Gastroesophageal sphincter (tissue), 4 donors: ENCODE results near the gene GHRL. TPM values are rescaled to one million over a fixed set of nuclear protein-coding genes. Genes with fewer than 3 reads are reported as not detected.

Experiments
- ATAC-seq: fragments of 150-250 bp; one replicate; pipeline ENCODE4 v1.9.1; 2016; ENCODE audit warnings: mild to moderate bottlenecking, moderate library complexity
- H3K27ac ChIP-seq, 4 donors: fragments of 200-600 bp; sonication (generic) in 3 of 4; 1 replicate in 3 of 4; 2 replicates in 1 of 4; pipeline ENCODE4 v1.5.1; 2016 to 2019
- H3K27me3 ChIP-seq: fragments of 200-600 bp; sonication (generic); one replicate; pipeline ENCODE4 v1.5.1; 2019
- H3K36me3 ChIP-seq, 2 donors: fragments of 200-600 bp; sonication (generic); one replicate each; pipeline ENCODE4 v1.5.1; 2019; ENCODE audit warnings: control low read depth in 1 of 2
- H3K4me1 ChIP-seq, 3 donors: fragments of 200-600 bp; sonication (generic); 1 replicate in 2 of 3; 2 replicates in 1 of 3; pipeline ENCODE4 v1.5.1; 2016 to 2019; ENCODE audit warnings: control low read depth in 2 of 3
- H3K4me3 ChIP-seq, 2 donors: fragments of 200-600 bp; sonication (generic); one replicate each; pipeline ENCODE4 v1.5.1; 2019; ENCODE audit warnings: mild to moderate bottlenecking in 1 of 2, moderate library complexity in 1 of 2
- H3K9me3 ChIP-seq, 3 donors: fragments of 200-600 bp; sonication (generic); one replicate each; pipeline ENCODE4 v1.5.1; 2017 to 2019; ENCODE audit warnings: control low read depth in 2 of 3
- EP300 ChIP-seq: sonication (generic); formaldehyde crosslinking; IDR thresholded peaks from one replicate; pipeline ENCODE4 v1.6.1; 2017; ENCODE audit warnings: antibody characterized with exemption, mild to moderate bottlenecking
- POLR2A ChIP-seq, 2 donors: fragments of 450-650 bp; IDR thresholded peaks; one replicate each; pipeline ENCODE4 v1.6.1; 2017; ENCODE audit warnings: antibody characterized with exemption in 2 of 2, mild to moderate bottlenecking in 2 of 2, moderate library complexity in 1 of 2
- POLR2AphosphoS5 ChIP-seq: sonication (generic); formaldehyde crosslinking; IDR thresholded peaks from one replicate; pipeline ENCODE4 v1.6.1; 2017; ENCODE audit warnings: antibody characterized with exemption
- WGBS, 2 donors: methylation state at CpG; one replicate each; pipeline ENCODE4 v1.1.5; 2018; ENCODE audit warnings: low coverage in 1 of 2; 5-methylcytosine and 5-hydroxymethylcytosine counted together
- total RNA-seq, 4 donors: library from RNA; depleted of rRNA; stranded (reverse); fragments of >200 nt; gene quantifications; one replicate each; pipeline ENCODE4 v1.1.0, GENCODE V29; 2016
- TF ChIP-seq, protein P1 (sequence below), 4 experiments: fragments of 200-600 bp in 2 of 4; fragments of 450-650 bp in 2 of 4; sonication (generic) in 1 of 4; IDR thresholded peaks; one replicate each; pipeline ENCODE4 v1.5.1; 2017 to 2019; ENCODE audit warnings: antibody characterized with exemption in 4 of 4, mild to moderate bottlenecking in 2 of 4, moderate library complexity in 2 of 4

Gene GHRL
- total RNA-seq, 4 donors from 2014 or later = 0.47 to 3.2 TPM; not detected in 2

DNA sequence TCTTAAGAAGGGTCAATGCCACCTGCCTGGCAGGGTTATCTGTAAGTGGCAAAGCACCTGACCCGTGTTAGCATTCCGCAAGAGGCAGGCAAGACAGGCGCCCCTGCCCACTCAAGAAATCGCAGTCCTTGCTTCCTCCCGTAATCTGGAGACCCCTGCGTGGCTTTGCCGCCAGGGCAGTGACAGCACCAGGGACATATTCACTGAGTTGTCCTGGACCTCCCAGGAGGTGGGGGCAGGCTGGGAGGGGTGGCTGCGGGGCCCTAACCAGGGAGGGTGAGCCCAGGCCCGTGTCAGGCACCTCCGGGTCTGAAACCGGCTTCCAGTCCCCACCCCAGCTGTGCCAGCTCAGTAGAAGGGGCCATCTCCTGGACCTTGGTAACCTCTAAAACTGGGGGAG lies 44.0 kb upstream of the GHRL start:
- H3K27ac ChIP-seq = no peak overlapping the region
- H3K27me3 ChIP-seq = peaks cover 20% of the 10 kb centered on the region
- WGBS, 2 donors = 66% methylated on average over 3 of the region's 11 CpGs; no CpG with 5 or more reads in 1 of the 2 donors
- TF ChIP-seq, protein P1, sequence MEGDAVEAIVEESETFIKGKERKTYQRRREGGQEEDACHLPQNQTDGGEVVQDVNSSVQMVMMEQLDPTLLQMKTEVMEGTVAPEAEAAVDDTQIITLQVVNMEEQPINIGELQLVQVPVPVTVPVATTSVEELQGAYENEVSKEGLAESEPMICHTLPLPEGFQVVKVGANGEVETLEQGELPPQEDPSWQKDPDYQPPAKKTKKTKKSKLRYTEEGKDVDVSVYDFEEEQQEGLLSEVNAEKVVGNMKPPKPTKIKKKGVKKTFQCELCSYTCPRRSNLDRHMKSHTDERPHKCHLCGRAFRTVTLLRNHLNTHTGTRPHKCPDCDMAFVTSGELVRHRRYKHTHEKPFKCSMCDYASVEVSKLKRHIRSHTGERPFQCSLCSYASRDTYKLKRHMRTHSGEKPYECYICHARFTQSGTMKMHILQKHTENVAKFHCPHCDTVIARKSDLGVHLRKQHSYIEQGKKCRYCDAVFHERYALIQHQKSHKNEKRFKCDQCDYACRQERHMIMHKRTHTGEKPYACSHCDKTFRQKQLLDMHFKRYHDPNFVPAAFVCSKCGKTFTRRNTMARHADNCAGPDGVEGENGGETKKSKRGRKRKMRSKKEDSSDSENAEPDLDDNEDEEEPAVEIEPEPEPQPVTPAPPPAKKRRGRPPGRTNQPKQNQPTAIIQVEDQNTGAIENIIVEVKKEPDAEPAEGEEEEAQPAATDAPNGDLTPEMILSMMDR (IDR thresholded peaks at IDR 0.05) = no peak
- no peak for TF ChIP-seq EP300
- TF ChIP-seq POLR2AphosphoS5 = no peak
- TF ChIP-seq POLR2A (IDR thresholded peaks at IDR 0.05) = no peak
- ATAC-seq = no peak
- H3K36me3 ChIP-seq = no peaks in the 10 kb centered on the region
- no peak overlapping the region for H3K4me3 ChIP-seq
- H3K9me3 ChIP-seq = no peaks in the 10 kb centered on the region
- H3K4me1 ChIP-seq = no peaks in the 10 kb centered on the region

DNA sequence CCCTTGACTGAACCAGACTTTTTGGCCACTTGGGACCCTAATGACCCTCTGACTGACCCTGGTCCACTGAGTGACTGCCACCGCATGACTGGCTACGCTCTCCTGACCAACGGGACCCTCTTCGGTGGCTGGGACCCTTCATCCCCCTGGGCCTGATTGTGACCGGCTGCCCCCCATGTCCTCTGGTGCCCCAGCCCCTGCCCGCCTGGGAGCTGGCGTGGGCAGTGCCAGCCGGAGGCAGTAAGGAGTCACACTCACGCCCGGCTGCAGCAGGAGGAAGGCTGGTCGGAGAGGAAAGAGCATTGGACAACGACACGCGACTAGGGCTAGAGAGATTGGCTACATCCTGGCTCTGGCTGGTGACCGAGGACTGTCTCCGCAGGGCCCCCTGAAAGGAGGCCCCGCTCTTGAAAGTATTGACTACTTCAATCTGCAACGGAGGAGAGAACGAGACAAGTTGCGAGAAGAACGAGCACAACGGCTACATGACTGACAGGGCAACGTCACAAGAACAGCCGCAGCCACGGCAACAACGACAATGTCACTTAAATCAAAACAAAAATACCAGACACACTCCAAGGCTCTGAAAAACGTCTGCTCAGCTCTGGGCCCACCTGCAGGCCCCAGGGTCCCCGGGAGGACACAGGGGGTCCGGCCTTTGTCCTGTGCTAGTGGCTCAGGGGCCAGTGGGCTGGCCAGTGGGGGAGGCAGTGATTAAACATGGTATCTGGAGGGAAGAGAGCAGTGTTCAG lies 43.3 kb upstream of the GHRL start:
- H3K9me3 ChIP-seq = no peaks in the 10 kb centered on the region
- TF ChIP-seq, protein P1 (IDR thresholded peaks at IDR 0.05) = no peak
- no peak for TF ChIP-seq POLR2A (IDR thresholded peaks at IDR 0.05)
- no peak for TF ChIP-seq POLR2AphosphoS5
- TF ChIP-seq EP300 = no peak

GRCh38 chr3:10335190-10335738 lies 42.5 kb upstream of the GHRL start:
- Histone ChIP-seq H3K9me3 (no peaks in the 10 kb centered on the region), H3K4me1 (no peaks in the 10 kb centered on the region), H3K27me3 (peaks cover 31% of the 10 kb centered on the region), H3K4me3 (no peak overlapping the region), H3K27ac (no peak overlapping the region), H3K36me3 (no peaks in the 10 kb centered on the region)
- no peak for ATAC-seq
- TF ChIP-seq, protein P1 (IDR thresholded peaks at IDR 0.05) = no peak
- TF ChIP-seq POLR2A (IDR thresholded peaks at IDR 0.05) = no peak
- TF ChIP-seq POLR2AphosphoS5 = no peak
- no peak for TF ChIP-seq EP300
- WGBS, 2 donors = 60 to 82% methylated on average over 1 to 2 of the region's 4 CpGs

More for the DNA sequence above, 43.3 kb upstream of the GHRL start:
- H3K27me3 ChIP-seq = peaks cover 23% of the 10 kb centered on the region
- no peaks in the 10 kb centered on the region for H3K36me3 ChIP-seq
- 80 to 83% methylated on average over 4 to 16 of the region's 29 CpGs for WGBS, 2 donors
- H3K27ac ChIP-seq = no peak overlapping the region
- H3K4me3 ChIP-seq = no peak overlapping the region
- H3K4me1 ChIP-seq = no peaks in the 10 kb centered on the region
- ATAC-seq = no peak

DNA sequence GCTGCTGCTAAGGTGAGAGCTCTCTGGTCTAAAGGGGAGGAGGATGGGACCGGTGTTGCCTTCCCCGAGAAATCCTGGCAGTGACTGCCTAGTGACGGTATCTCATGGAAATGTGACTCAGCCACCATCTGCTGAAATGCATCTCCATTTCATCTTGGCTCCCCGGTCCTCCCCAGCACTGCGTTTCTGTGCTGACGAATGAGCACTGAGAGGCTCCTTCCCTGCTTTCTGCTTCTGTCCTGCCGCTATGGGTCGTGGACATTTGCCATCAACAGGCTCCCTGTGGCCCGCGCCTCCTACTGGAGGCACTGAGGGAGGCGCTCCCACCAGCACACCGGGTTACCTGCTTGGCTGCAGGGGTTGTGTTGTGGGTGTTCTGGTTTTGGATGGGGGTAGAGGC lies 41.7 kb upstream of the GHRL start:
- ATAC-seq = no peak
- WGBS, 2 donors = 49 to 80% methylated on average over 3 to 5 of the region's 12 CpGs
- H3K4me1 ChIP-seq = no peaks in the 10 kb centered on the region
- H3K4me3 ChIP-seq = no peak overlapping the region
- H3K36me3 ChIP-seq = no peaks in the 10 kb centered on the region
- H3K27ac ChIP-seq = no peak overlapping the region
- peaks cover 39% of the 10 kb centered on the region for H3K27me3 ChIP-seq
- TF ChIP-seq, protein P1 (IDR thresholded peaks at IDR 0.05) = no peak
- TF ChIP-seq POLR2A (IDR thresholded peaks at IDR 0.05) (no peak), EP300 (no peak), POLR2AphosphoS5 (no peak)
- no peaks in the 10 kb centered on the region for H3K9me3 ChIP-seq

DNA sequence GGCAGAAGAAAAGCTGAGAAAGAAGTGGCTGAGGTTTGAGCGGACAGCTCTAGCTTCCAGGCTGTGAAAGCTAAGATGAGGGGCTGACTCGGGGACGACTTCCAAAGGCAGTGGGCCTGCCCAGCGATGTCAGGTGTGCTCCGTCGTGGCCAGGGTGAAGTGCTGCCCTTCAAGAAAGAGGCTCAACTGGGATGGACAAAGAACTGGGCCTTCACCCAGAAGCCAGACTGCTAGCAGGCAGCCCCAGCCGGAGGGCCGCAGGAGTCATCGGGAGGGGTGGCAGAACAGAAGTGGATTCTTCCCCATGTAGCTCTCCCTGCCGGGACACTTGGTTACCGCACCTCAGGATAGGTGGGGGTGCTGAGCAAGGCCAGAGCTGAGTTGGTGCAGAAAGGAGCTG lies 41.3 kb upstream of the GHRL start:
- Histone ChIP-seq H3K27me3 (peaks cover 43% of the 10 kb centered on the region), H3K4me3 (no peak overlapping the region), H3K36me3 (no peaks in the 10 kb centered on the region), H3K27ac (no peak overlapping the region), H3K9me3 (no peaks in the 10 kb centered on the region), H3K4me1 (no peaks in the 10 kb centered on the region)
- 75 to 78% methylated on average over 4 to 6 of the region's 11 CpGs for WGBS, 2 donors
- no peak for TF ChIP-seq EP300
- no peak for TF ChIP-seq POLR2A (IDR thresholded peaks at IDR 0.05)
- TF ChIP-seq POLR2AphosphoS5 = no peak
- TF ChIP-seq, protein P1 (IDR thresholded peaks at IDR 0.05) = no peak
- no peak for ATAC-seq
